ENCODE results near the gene PLCXD1. TPM values are rescaled to one million over a fixed set of nuclear protein-coding genes. Genes with fewer than 3 reads are reported as not detected.

The PLCXD1 gene
- 9.6 and 16.8 TPM in 2 replicates for total RNA-seq

GRCh38 chrX:281166-281999, at the start of gene PLCXD1:
TSS of gene PLCXD1 (plus strand) at chrX:281381. CDS start at chrX:284188, 2,807 bp downstream.

GRCh38 chrX:318739-319578, 37.8 kb downstream of the PLCXD1 start, which contains the start of gene GTPBP6:
TSS of gene GTPBP6 (minus strand) at chrX:318796. CDS start at chrX:318787, 9 bp downstream.

Other genes starting within 250 kb of the PLCXD1 start
- gene GTPBP6, start 37.4 kb downstream of the PLCXD1 start, total RNA-seq, result 46.1 and 47.7 TPM in 2 replicates
- 5.3 and 15.4 TPM in 2 replicates for gene PPP2R3B, start 105.5 kb downstream of the PLCXD1 start, total RNA-seq